ENCODE results near the gene SOS2. TPM values are rescaled to one million over a fixed set of nuclear protein-coding genes. Genes with fewer than 3 reads are reported as not detected.

Gene SOS2
- total and polyA plus RNA-seq, 10 of the 15 experiments (the other 5 are each of a cell fraction or from before 2014, with no cell fraction given): 2.1 to 16.8 (median 8.4) TPM

DNA sequence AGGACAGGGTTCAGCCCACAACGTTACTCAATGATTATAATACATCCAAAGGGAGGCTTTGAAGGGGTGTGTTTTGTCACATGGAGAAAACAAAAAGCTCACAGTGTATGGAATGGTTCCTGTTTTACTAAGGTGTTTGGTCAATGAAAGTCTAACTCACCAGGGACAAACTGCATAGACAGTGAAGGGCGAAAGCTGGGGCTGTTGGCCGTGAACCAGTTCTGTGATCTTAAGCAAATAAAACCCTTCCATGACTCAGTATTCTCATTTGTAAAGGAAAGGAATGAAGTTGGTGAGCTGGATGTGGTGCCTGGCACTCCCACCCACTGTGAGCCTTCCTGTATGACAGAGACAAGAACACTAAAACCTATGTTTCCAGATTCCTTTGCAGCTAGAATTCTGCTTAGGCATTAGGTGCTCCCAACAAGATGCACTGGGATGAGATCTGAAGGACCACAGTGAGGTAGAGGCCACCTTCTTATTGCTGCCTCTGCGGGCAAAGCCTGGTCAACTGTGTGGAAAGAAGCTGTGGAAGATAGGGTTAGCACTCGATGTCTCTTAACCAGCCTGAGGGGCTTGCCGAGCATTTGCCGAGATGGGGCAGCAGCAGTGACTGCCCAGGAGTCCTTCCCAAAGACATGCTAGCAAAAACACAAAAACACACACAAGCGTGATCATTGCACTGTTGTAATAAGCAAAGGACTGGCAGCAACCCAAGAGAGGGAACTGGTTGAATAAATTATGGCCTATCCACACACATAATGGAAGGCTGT, 163.5 kb downstream of the SOS2 start:
- ChIA-PET RAD21 (ENCODE audit: unreplicated experiment) (interaction anchor here (0.9 to 2.4 kb wide), 4 partner anchors 14 to 35 kb away, joined by 3 to 13 read pairs (median 4); no protein-coding TSS in a partner anchor), POLR2A (interaction anchor here (0.5 to 1.4 kb wide), 5 partner anchors 13 to 139 kb away, joined by 3 to 7 read pairs (median 3); no protein-coding TSS in a partner anchor), CTCF (interaction anchor here (0.5 to 2.3 kb wide), 4 partner anchors 14 to 220 kb away, joined by 3 to 6 read pairs (median 4); no protein-coding TSS in a partner anchor), SMC1A (ENCODE audit: uncharacterized antibody, unreplicated experiment) (interaction anchor here (0.7 to 2.0 kb wide), 4 partner anchors 14 to 35 kb away, joined by 3 to 13 read pairs (median 3); no protein-coding TSS in a partner anchor)
- Histone ChIP-seq H3K36me3 (ENCODE audit: control insufficient read depth in 2 of 2, insufficient read depth in 2 of 2, low read length in 1 of 2) (no peaks in the 10 kb centered on the region; a peak in 1 of 4 replicates), H3K27me3 (replicated peaks in 1 of 2; ENCODE audit: control insufficient read depth in 2 of 2, insufficient read depth in 2 of 2, low read length in 1 of 2) (no peaks in the 10 kb centered on the region), H3K9ac (ENCODE audit: control insufficient read depth, insufficient read depth, low read length) (no peak overlapping the region), H2AFZ (ENCODE audit: control insufficient read depth, low read depth, low read length) (no peak overlapping the region), H3K4me3 (no peak overlapping the region), H3K79me2 (ENCODE audit: control insufficient read depth, insufficient read depth, low read length) (peaks cover 3% of the 10 kb centered on the region; the same call in 1 of the 2 replicates), H3K4me1 (ENCODE audit: control insufficient read depth, insufficient read depth, low read length) (peaks cover 41% of the 10 kb centered on the region), H3K27ac (ENCODE audit: control insufficient read depth, insufficient read depth) (no peak overlapping the region), H3K9me3 (replicated peaks; ENCODE audit: control insufficient read depth, insufficient read depth, low read length) (no peaks in the 10 kb centered on the region), H4K20me1 (ENCODE audit: control insufficient read depth, insufficient read depth) (no peaks in the 10 kb centered on the region), H3K4me2 (ENCODE audit: control insufficient read depth, insufficient read depth) (no peak overlapping the region)
- DNase-seq (ENCODE audit: low read depth, low spot score) (no peak), ATAC-seq (no peak), FAIRE-seq (no peak)
- intact Hi-C loops (cut with micrococcal nuclease; ENCODE audit: unreplicated experiment): no loop called here
- WGBS (ENCODE audit: insufficient coverage, insufficient replicate concordance, low lambda C conversion rate, missing lambda C conversion rate): 89% methylated on average over 8 of the region's 8 CpGs
- in situ Hi-C loops (cut with MboI): no loop called here
- no peak for TF ChIP-seq RUNX3 (IDR thresholded peaks at IDR 0.05; ENCODE audit: low read length)
- no peak for TF ChIP-seq NR2C2 (IDR thresholded peaks at IDR 0.05; ENCODE audit: borderline replicate concordance, control insufficient read depth, insufficient read length, low read depth)
- TF ChIP-seq MXI1 (IDR thresholded peaks at IDR 0.05; ENCODE audit: low read depth, low read length): no peak
- TF ChIP-seq BCL11A (IDR thresholded peaks at IDR 0.05; ENCODE audit: low read depth, low read length): no peak
- TF ChIP-seq, protein P1, sequence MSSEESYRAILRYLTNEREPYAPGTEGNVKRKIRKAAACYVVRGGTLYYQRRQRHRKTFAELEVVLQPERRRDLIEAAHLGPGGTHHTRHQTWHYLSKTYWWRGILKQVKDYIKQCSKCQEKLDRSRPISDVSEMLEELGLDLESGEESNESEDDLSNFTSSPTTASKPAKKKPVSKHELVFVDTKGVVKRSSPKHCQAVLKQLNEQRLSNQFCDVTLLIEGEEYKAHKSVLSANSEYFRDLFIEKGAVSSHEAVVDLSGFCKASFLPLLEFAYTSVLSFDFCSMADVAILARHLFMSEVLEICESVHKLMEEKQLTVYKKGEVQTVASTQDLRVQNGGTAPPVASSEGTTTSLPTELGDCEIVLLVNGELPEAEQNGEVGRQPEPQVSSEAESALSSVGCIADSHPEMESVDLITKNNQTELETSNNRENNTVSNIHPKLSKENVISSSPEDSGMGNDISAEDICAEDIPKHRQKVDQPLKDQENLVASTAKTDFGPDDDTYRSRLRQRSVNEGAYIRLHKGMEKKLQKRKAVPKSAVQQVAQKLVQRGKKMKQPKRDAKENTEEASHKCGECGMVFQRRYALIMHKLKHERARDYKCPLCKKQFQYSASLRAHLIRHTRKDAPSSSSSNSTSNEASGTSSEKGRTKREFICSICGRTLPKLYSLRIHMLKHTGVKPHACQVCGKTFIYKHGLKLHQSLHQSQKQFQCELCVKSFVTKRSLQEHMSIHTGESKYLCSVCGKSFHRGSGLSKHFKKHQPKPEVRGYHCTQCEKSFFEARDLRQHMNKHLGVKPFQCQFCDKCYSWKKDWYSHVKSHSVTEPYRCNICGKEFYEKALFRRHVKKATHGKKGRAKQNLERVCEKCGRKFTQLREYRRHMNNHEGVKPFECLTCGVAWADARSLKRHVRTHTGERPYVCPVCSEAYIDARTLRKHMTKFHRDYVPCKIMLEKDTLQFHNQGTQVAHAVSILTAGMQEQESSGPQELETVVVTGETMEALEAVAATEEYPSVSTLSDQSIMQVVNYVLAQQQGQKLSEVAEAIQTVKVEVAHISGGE (CRISPR knock-in tag; IDR thresholded peaks at IDR 0.05): no peak
- no peak for TF ChIP-seq RFX5 (IDR thresholded peaks at IDR 0.05; ENCODE audit: low read depth, low read length)
- no peak for TF ChIP-seq NFIC (IDR thresholded peaks at IDR 0.05; ENCODE audit: low read depth, low read length)
- no peak for TF ChIP-seq MYC (IDR thresholded peaks at IDR 0.05; ENCODE audit: insufficient read depth, insufficient read length, insufficient replicate concordance, low read length, severe bottlenecking)
- TF ChIP-seq CBFB (IDR thresholded peaks at IDR 0.05; ENCODE audit: low read depth): no peak
- BruUV-seq (replicated peaks): no TSS peak

Small RNA genes within 50 kb of the gene (small RNA-seq; reads per million reads assigned to genes)
- gene RF00019: not detected

Other genes with a start within 250 kb of the SOS2 start
- 11.6 and 12.9 TPM in 2 replicates for gene VCPKMT, start 115.0 kb downstream of the SOS2 start, total RNA-seq (2014; rRNA removed)
- 12.6 and 12.9 TPM in 2 replicates for gene VCPKMT, start 115.0 kb downstream of the SOS2 start, total RNA-seq (2014; rRNA removed; fragmentation: Illumina TruSeq; extraction: Trizol)
- 12.8 and 13.3 TPM in 2 replicates for gene VCPKMT, start 115.0 kb downstream of the SOS2 start, total RNA-seq (2021)
- gene VCPKMT, start 115.0 kb downstream of the SOS2 start, polyA plus RNA-seq (2011; rRNA removed): 13.3 and 19.4 TPM in 2 replicates
- gene VCPKMT, start 115.0 kb downstream of the SOS2 start, polyA plus RNA-seq (2014; fragmentation: Illumina TruSeq; extraction: Trizol): 12.8 and 16.6 TPM in 2 replicates
- gene VCPKMT, start 115.0 kb downstream of the SOS2 start, polyA plus RNA-seq (2014; fragmentation: Nextera tagmentation; extraction: Ambion mirVana): 10 to 100 TPM in 1 of 2 experiments, 1 to 10 TPM in 1; 8.5 to 11.5 TPM
- 12.3 and 18.2 TPM in 2 replicates for gene VCPKMT, start 115.0 kb downstream of the SOS2 start, polyA plus RNA-seq (2014; rRNA removed)
- 10 to 100 TPM; 17.5 to 18.4 TPM for gene VCPKMT, start 115.0 kb downstream of the SOS2 start, polyA plus RNA-seq (2016; fragmentation: Nextera tagmentation; extraction: Ambion mirVana)
- 13.3 and 15.9 TPM in 2 replicates for gene L2HGDH, start 80.7 kb upstream of the SOS2 start, total RNA-seq (2014; rRNA removed)
- gene L2HGDH, start 80.7 kb upstream of the SOS2 start, total RNA-seq (2014; rRNA removed; fragmentation: Illumina TruSeq; extraction: Trizol): 9.7 and 10.5 TPM in 2 replicates
- 14.1 TPM in 2 replicates for gene L2HGDH, start 80.7 kb upstream of the SOS2 start, total RNA-seq (2021)
- 11.7 and 12.0 TPM in 2 replicates for gene L2HGDH, start 80.7 kb upstream of the SOS2 start, polyA plus RNA-seq (2011; rRNA removed)
- gene L2HGDH, start 80.7 kb upstream of the SOS2 start, polyA plus RNA-seq (2014; fragmentation: Illumina TruSeq; extraction: Trizol): 13.7 and 16.9 TPM in 2 replicates
- 1 to 10 TPM; 2.6 to 3.0 TPM for gene L2HGDH, start 80.7 kb upstream of the SOS2 start, polyA plus RNA-seq (2014; fragmentation: Nextera tagmentation; extraction: Ambion mirVana)
- gene L2HGDH, start 80.7 kb upstream of the SOS2 start, polyA plus RNA-seq (2014; rRNA removed): 13.4 and 16.3 TPM in 2 replicates
- 10 to 100 TPM; 14.4 to 18.3 TPM for gene L2HGDH, start 80.7 kb upstream of the SOS2 start, polyA plus RNA-seq (2016; fragmentation: Nextera tagmentation; extraction: Ambion mirVana)
- 9.5 and 11.3 TPM in 2 replicates for gene DMAC2L, start 80.7 kb upstream of the SOS2 start, total RNA-seq (2014; rRNA removed)
- gene DMAC2L, start 80.7 kb upstream of the SOS2 start, total RNA-seq (2014; rRNA removed; fragmentation: Illumina TruSeq; extraction: Trizol): 11.9 TPM in 2 replicates
- 21.4 and 22.5 TPM in 2 replicates for gene DMAC2L, start 80.7 kb upstream of the SOS2 start, total RNA-seq (2021)
- gene DMAC2L, start 80.7 kb upstream of the SOS2 start, polyA plus RNA-seq (2011; rRNA removed): 33.8 and 34.9 TPM in 2 replicates
- gene DMAC2L, start 80.7 kb upstream of the SOS2 start, polyA plus RNA-seq (2014; fragmentation: Illumina TruSeq; extraction: Trizol): 11.9 and 14.5 TPM in 2 replicates
- 10 to 100 TPM; 63.7 to 76.3 TPM for gene DMAC2L, start 80.7 kb upstream of the SOS2 start, polyA plus RNA-seq (2014; fragmentation: Nextera tagmentation; extraction: Ambion mirVana)
- gene DMAC2L, start 80.7 kb upstream of the SOS2 start, polyA plus RNA-seq (2014; rRNA removed): 17.2 and 20.9 TPM in 2 replicates
- gene DMAC2L, start 80.7 kb upstream of the SOS2 start, polyA plus RNA-seq (2016; fragmentation: Nextera tagmentation; extraction: Ambion mirVana): 10 to 100 TPM; 34.1 to 35.8 TPM
- gene CDKL1, start 165.3 kb upstream of the SOS2 start, total RNA-seq (2014; rRNA removed): 11.0 and 20.4 TPM in 2 replicates
- gene CDKL1, start 165.3 kb upstream of the SOS2 start, total RNA-seq (2014; rRNA removed; fragmentation: Illumina TruSeq; extraction: Trizol): 19.0 and 22.6 TPM in 2 replicates
- gene CDKL1, start 165.3 kb upstream of the SOS2 start, total RNA-seq (2021): 10.6 and 11.9 TPM in 2 replicates
- 17.4 and 20.9 TPM in 2 replicates for gene CDKL1, start 165.3 kb upstream of the SOS2 start, polyA plus RNA-seq (2011; rRNA removed)
- 9.0 and 9.3 TPM in 2 replicates for gene CDKL1, start 165.3 kb upstream of the SOS2 start, polyA plus RNA-seq (2014; fragmentation: Illumina TruSeq; extraction: Trizol)
- 10 to 100 TPM in 1 of 2 experiments, 1 to 10 TPM in 1; 10.0 to 17.2 TPM for gene CDKL1, start 165.3 kb upstream of the SOS2 start, polyA plus RNA-seq (2014; fragmentation: Nextera tagmentation; extraction: Ambion mirVana)
- gene CDKL1, start 165.3 kb upstream of the SOS2 start, polyA plus RNA-seq (2014; rRNA removed): 5.8 and 9.0 TPM in 2 replicates
- 10 to 100 TPM; 10.1 to 11.3 TPM for gene CDKL1, start 165.3 kb upstream of the SOS2 start, polyA plus RNA-seq (2016; fragmentation: Nextera tagmentation; extraction: Ambion mirVana)